ENCODE results near the gene LRP1B.

Gene LRP1B

GRCh38 chr2:141517180-141517851, 613.5 kb downstream of the LRP1B start:
- H3K36me3 ChIP-seq = no peaks in the 10 kb centered on the region
- DNase-seq = no peak
- H3K4me3 ChIP-seq (ENCODE audit: low read depth, low read length) = no peak overlapping the region
- no peaks in the 10 kb centered on the region for H3K9me3 ChIP-seq
- no peaks in the 10 kb centered on the region for H3K4me1 ChIP-seq
- TF ChIP-seq CTCF (IDR thresholded peaks at IDR 0.05; ENCODE audit: low read depth, low read length) = no peak
- no peaks in the 10 kb centered on the region for H3K27me3 ChIP-seq

- no peak for TF ChIP-seq CTCF (IDR thresholded peaks at IDR 0.05; ENCODE audit: low read depth, low read length)
These were observed 614.9 kb downstream of the LRP1B start for GRCh38 chr2:141515931-141516330.

GRCh38 chr2:141513853-141514252, 617.0 kb downstream of the LRP1B start:
- H3K27me3 ChIP-seq = no peaks in the 10 kb centered on the region
- no peaks in the 10 kb centered on the region for H3K9me3 ChIP-seq
- H3K4me1 ChIP-seq = no peaks in the 10 kb centered on the region
- no peak for DNase-seq
- TF ChIP-seq CTCF (IDR thresholded peaks at IDR 0.05; ENCODE audit: low read depth, low read length) = no peak
- H3K4me3 ChIP-seq (ENCODE audit: low read depth, low read length) = no peak overlapping the region
- H3K36me3 ChIP-seq = no peaks in the 10 kb centered on the region

More at GRCh38 chr2:141515931-141516330, 614.9 kb downstream of the LRP1B start:
- Histone ChIP-seq H3K4me3 (ENCODE audit: low read depth, low read length) (no peak overlapping the region), H3K27me3 (no peaks in the 10 kb centered on the region), H3K36me3 (no peaks in the 10 kb centered on the region), H3K4me1 (no peaks in the 10 kb centered on the region), H3K9me3 (no peaks in the 10 kb centered on the region)
- DNase-seq = no peak

- DNase-seq = no peak
- Histone ChIP-seq H3K27me3 (no peaks in the 10 kb centered on the region), H3K4me1 (no peaks in the 10 kb centered on the region), H3K36me3 (no peaks in the 10 kb centered on the region), H3K4me3 (ENCODE audit: low read depth, low read length) (no peak overlapping the region), H3K9me3 (no peaks in the 10 kb centered on the region)
- no peak for TF ChIP-seq CTCF (IDR thresholded peaks at IDR 0.05; ENCODE audit: low read depth, low read length)
These were observed 621.8 kb downstream of the LRP1B start for GRCh38 chr2:141508806-141509595.

GRCh38 chr2:141508086-141508752, 622.6 kb downstream of the LRP1B start:
- H3K36me3 ChIP-seq = no peaks in the 10 kb centered on the region
- no peaks in the 10 kb centered on the region for H3K4me1 ChIP-seq
- H3K27me3 ChIP-seq = no peaks in the 10 kb centered on the region
- no peak for DNase-seq
- no peak for TF ChIP-seq CTCF (IDR thresholded peaks at IDR 0.05; ENCODE audit: low read depth, low read length)
- no peak overlapping the region for H3K4me3 ChIP-seq (ENCODE audit: low read depth, low read length)
- H3K9me3 ChIP-seq = no peaks in the 10 kb centered on the region
